MG63 (cell line): ENCODE results near the gene SLC41A2. TPM values are rescaled to one million over a fixed set of nuclear protein-coding genes. Genes with fewer than 3 reads are reported as not detected.
"Not testable (repeated sequence)": the region's sequence is repeated elsewhere in the genome, so short reads cannot be mapped to it uniquely, and the experiment has no call there.

Experiments used
- DNase-seq: peaks from one replicate; pipeline ENCODE4 v3.0.0-alpha.2; 2020
- H3K27me3 ChIP-seq: fragments of 250-450 bp; sonication (Bioruptor Pico); 2 replicates; pipeline ENCODE4 v1.5.1; 2020; ENCODE audit warnings: mild to moderate bottlenecking, moderate library complexity
- H3K36me3 ChIP-seq: fragments of 250-450 bp; sonication (Bioruptor Pico); 2 replicates; pipeline ENCODE4 v1.5.1; 2020; ENCODE audit warnings: mild to moderate bottlenecking, moderate library complexity
- H3K4me3 ChIP-seq: fragments of 250-450 bp; sonication (Bioruptor Pico); 2 replicates; pipeline ENCODE4 v1.5.1; 2020; ENCODE audit warnings: mild to moderate bottlenecking, moderate library complexity
- H3K9me3 ChIP-seq: fragments of 250-450 bp; sonication (Bioruptor Pico); 2 replicates; pipeline ENCODE4 v1.5.1; 2020; ENCODE audit warnings: mild to moderate bottlenecking, moderate library complexity
- total RNA-seq: library from RNA; depleted of rRNA; stranded (reverse); fragments of >200 nt; shearing (Covaris generic); gene quantifications from 2 replicates; pipeline ENCODE4 v1.2.3, GENCODE V29; 2014; ENCODE audit warnings: low replicate concordance

The SLC41A2 gene
- total RNA-seq, 1 experiment from 2014 or later, result 4.2 TPM

GRCh38 chr12:104971306-104971705 lies 13.2 kb upstream of the SLC41A2 start:
- H3K4me3 ChIP-seq, result no peak overlapping the region
- DNase-seq, result no peak
- H3K36me3 ChIP-seq, result no peaks in the 10 kb centered on the region
- no peaks in the 10 kb centered on the region for H3K27me3 ChIP-seq
- no peaks in the 10 kb centered on the region for H3K9me3 ChIP-seq

GRCh38 chr12:104969343-104969742 lies 11.3 kb upstream of the SLC41A2 start:
- Histone ChIP-seq H3K27me3 (peaks cover 3% of the 10 kb centered on the region; the same call in 1 of the 2 replicates), H3K36me3 (no peaks in the 10 kb centered on the region), H3K4me3 (no peak overlapping the region), H3K9me3 (no peaks in the 10 kb centered on the region)
- DNase-seq, result no peak

DNA sequence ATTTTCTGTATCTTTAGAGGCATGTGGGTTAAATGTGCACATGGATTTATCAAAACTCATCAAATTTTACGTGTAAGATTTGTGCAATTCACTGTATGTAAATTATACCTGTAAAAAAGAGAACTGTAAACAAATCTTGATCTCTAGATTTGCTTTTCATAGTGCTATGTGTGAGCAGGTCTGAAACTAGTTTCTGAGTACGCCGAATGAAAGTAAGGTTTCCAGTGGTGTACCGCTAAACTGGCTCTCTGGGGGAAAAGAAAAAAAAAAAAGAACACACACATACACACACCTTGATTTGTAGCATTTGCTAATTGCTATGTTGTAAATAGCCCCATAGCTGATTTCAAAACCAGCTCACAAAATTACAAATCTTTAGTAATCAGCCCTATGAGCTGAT lies 8.6 kb upstream of the SLC41A2 start:
- Histone ChIP-seq H3K9me3 (no peaks in the 10 kb centered on the region), H3K4me3 (no peak overlapping the region), H3K36me3 (no peaks in the 10 kb centered on the region), H3K27me3 (peaks cover 3% of the 10 kb centered on the region; the same call in 1 of the 2 replicates)
- DNase-seq, result no peak

- Histone ChIP-seq H3K4me3 (no peak overlapping the region), H3K27me3 (peaks cover 3% of the 10 kb centered on the region; the same call in 1 of the 2 replicates), H3K9me3 (no peaks in the 10 kb centered on the region), H3K36me3 (no peaks in the 10 kb centered on the region)
- DNase-seq, result no peak
Observed at GRCh38 chr12:104964856-104965205, 6.7 kb upstream of the SLC41A2 start.

- H3K9me3 ChIP-seq, result no peaks in the 10 kb centered on the region
- no peak overlapping the region for H3K4me3 ChIP-seq
- peaks cover 3% of the 10 kb centered on the region; the same call in 1 of the 2 replicates for H3K27me3 ChIP-seq
- H3K36me3 ChIP-seq, result no peaks in the 10 kb centered on the region
- DNase-seq, result no peak
Observed at GRCh38 chr12:104964167-104964855, 6.2 kb upstream of the SLC41A2 start.

DNA sequence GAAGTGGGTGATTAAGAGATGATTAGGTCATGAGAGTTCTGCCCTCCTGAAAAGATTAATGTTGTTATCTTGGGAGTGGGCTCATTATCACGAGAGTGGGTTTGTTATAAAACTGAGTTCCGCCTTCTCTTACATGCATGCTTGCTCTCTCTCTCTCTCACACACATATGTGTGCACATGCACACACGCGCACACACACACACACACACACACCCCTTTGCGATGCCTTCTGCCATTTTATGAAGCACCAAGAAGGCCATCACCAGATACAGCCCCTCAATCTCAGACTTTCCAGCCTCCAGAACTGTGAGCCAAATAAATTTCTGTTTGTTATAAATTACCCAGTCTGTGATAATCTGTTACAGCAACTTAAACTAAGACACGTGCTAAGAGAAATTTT lies 5.7 kb upstream of the SLC41A2 start:
- Histone ChIP-seq H3K36me3 (no peaks in the 10 kb centered on the region), H3K4me3 (no peak overlapping the region), H3K27me3 (peaks cover 3% of the 10 kb centered on the region; the same call in 1 of the 2 replicates), H3K9me3 (no peaks in the 10 kb centered on the region)
- DNase-seq, result no peak

DNA sequence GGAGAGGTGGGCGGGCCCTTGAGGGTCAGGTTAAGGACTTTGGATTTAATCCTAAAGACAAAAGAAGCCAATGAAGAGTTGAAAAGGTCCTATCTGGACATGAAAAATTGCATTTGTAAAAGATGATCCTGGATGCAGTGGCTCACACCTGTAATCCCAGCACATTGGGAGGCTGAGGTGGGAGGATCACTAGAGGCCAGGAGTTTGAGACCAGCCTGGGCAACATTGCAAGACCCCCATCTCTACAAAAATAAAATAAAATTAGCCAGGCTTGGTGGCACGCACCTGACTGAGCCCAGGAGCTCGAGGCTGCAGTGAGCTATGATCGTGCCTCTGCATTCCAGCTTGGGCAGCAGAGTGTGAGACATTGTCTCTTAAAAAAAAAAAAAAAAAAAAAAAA lies 2.4 kb upstream of the SLC41A2 start:
- H3K27me3 ChIP-seq, result peaks cover 3% of the 10 kb centered on the region; the same call in 1 of the 2 replicates
- no peaks in the 10 kb centered on the region for H3K9me3 ChIP-seq
- no peaks in the 10 kb centered on the region for H3K36me3 ChIP-seq
- no peak overlapping the region for H3K4me3 ChIP-seq
- no peak for DNase-seq

DNA sequence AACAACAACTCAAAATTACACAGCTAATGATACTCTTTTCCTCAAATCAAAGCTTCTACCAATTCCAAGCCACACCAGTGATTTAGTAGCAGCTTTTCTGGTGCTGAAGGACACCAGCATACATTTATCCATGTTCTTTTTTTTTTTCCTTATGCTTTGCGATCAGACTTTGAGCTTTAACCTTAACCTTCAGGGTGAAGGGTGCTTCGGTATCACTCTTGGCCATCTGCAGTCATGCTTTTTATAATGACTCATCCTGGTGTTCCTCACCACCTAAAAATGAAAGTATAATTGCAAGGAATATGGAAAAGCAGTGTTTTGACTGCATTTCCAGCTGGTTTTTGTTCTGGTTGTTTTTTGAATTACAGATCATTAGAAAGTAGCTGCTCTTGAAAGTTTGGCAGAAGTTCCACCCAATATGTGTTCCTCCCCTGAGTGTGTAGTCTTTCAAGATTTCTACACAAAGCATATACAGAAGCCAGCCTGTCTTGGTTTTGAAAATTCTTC lies 1.3 kb upstream of the SLC41A2 start:
- Histone ChIP-seq H3K27me3 (no peaks in the 10 kb centered on the region; the same call in 1 of the 2 replicates), H3K9me3 (no peaks in the 10 kb centered on the region), H3K36me3 (no peaks in the 10 kb centered on the region), H3K4me3 (peak overlapping the region; percentile 63)
- no peak for DNase-seq

DNA sequence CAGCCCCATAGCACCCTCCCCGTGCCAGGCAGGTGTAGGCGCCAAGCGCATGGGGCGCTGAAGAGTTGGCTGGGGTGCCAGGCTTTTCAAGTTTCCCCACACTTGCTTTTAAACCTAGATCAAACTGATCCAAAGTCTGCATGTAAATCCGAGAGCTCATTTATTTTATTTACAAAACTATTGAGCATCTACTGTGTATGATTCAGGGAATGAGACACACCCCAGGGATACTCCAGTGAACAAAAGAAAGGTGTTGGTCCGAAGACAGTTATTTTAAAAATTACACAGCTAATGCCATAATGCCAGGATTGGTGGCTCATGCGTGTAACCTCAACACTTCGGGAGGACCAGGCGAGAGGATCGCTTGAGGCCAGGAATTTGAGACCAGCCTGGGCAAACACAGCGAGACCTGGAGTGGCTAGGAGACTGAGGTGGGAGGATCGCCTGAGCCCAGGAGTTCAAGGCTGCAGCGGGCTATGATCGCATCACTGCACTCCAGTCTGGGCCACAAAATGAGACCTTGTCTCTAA lies 780 bp upstream of the SLC41A2 start:
- DNase-seq, result peak; percentile 28
- no peaks in the 10 kb centered on the region for H3K36me3 ChIP-seq
- H3K9me3 ChIP-seq, result no peaks in the 10 kb centered on the region
- H3K4me3 ChIP-seq, result peak overlapping the region; percentile 63
- no peaks in the 10 kb centered on the region for H3K27me3 ChIP-seq

GRCh38 chr12:104957719-104958000 lies 430 bp downstream of the SLC41A2 start:
- Histone ChIP-seq H3K27me3 (no peaks in the 10 kb centered on the region), H3K36me3 (no peaks in the 10 kb centered on the region), H3K4me3 (peak overlapping the region; percentile 63), H3K9me3 (no peaks in the 10 kb centered on the region)
- peak; percentile 7 for DNase-seq

DNA sequence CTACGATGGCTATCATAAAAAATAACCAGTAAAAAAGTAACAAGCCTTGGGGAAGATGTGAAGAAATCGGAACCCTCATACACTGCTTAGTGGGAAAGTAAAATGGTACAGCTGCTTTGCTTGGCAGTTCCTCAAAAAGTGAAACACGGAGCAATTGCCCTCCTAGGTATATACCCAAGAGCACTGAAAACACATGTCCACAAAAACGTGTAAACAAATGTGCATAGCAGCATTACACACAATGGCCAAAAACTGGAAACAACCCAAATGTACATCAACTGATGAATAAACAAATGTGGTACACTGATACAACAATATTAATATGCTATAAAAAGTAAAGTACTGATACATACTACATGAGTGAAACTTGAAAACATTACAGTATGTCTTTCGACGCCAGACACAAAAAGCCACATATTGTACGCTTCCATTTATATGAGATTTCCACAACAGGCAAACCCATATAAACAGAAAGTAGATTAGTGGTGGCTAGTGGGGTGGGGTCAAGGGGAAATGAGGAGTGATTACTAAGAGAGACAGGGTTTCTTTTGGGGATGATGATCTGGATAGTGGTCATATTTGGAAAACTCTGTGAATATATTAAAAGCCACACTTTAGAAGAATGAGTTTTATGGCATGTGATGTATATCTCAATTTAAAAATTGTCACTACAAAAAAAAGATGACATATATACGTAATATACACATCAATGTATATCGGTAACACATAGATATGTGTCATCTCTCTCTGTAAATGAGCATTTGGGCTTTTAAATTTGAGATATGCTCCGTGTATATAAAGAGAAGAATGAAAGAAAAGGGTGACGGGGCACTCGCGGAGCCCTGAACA lies 996 bp downstream of the SLC41A2 start:
- Histone ChIP-seq H3K9me3 (no peaks in the 10 kb centered on the region), H3K4me3 (peak overlapping the region; percentile 63), H3K36me3 (no peaks in the 10 kb centered on the region), H3K27me3 (no peaks in the 10 kb centered on the region)
- DNase-seq, result no peak

DNA sequence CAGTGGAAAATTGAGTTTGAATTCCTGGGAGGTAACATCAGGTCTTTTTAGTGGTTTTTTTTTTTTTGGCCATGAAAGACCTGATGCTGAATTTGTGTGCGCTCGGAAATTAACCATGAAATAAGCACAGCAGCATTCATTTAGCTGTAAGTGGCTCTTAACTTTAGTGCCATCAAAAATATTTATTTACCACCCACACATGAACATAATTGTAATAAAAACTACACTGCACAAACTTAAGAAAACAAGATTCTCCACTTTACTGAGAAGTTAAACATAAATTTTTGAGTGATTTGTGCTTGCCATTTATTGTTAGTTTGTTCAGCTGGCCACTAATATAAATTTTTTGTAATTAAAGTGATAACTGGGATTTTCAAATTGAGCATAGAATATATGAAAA lies 2.4 kb downstream of the SLC41A2 start:
- no peaks in the 10 kb centered on the region for H3K36me3 ChIP-seq
- DNase-seq, result no peak
- H3K4me3 ChIP-seq, result no peak overlapping the region
- no peaks in the 10 kb centered on the region for H3K27me3 ChIP-seq
- H3K9me3 ChIP-seq, result no peaks in the 10 kb centered on the region

- Histone ChIP-seq H3K27me3 (no peaks in the 10 kb centered on the region), H3K36me3 (no peaks in the 10 kb centered on the region)
- DNase-seq, result no peak
Observed at GRCh38 chr12:104953323-104953722, 4.8 kb downstream of the SLC41A2 start.

GRCh38 chr12:104952816-104953215 lies 5.3 kb downstream of the SLC41A2 start:
- DNase-seq, result no peak
- Histone ChIP-seq H3K36me3 (no peaks in the 10 kb centered on the region), H3K9me3 (no peaks in the 10 kb centered on the region), H3K27me3 (no peaks in the 10 kb centered on the region), H3K4me3 (no peak overlapping the region)

More at GRCh38 chr12:104953323-104953722, 4.8 kb downstream of the SLC41A2 start:
- Histone ChIP-seq H3K9me3 (no peaks in the 10 kb centered on the region), H3K4me3 (no peak overlapping the region)

DNA sequence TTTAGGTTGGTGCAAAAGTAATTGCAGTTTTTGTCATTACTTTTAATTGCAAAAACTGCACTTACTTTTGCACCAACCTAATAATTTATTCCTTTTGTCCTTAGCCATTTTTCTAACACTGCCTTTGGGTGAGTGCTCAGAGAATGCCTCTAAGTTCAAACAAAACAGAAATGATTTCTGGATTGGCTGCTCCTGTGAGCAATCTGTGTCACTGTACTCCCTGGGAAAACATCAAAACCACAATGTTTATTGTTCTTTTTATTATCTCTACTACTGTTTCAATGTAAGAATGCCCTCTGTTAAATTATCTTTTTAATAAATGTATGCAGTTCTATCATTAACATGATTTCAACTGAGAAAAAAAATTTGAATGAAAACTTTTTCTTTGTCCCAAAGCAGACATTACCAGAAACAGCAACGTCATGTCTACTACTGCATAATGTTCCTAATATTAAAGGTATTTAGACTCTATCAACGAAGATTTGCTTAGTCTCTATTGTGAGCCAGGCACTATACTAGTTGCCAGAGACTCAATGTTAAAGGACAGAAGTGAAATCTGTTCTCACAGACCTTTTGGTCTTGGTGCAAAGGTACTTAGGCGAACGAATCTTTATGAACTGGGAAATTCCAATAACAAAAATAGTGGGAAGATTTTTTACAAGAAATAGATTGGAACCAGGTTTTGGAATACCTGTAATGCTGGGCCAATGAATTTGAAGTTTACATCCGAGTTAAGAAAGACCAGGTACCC lies 6.2 kb downstream of the SLC41A2 start:
- Histone ChIP-seq H3K36me3 (no peaks in the 10 kb centered on the region), H3K9me3 (no peaks in the 10 kb centered on the region), H3K27me3 (no peaks in the 10 kb centered on the region), H3K4me3 (no peak overlapping the region)
- DNase-seq, result no peak

GRCh38 chr12:104948716-104949115 lies 9.4 kb downstream of the SLC41A2 start:
- H3K36me3 ChIP-seq, H3K9me3 ChIP-seq, H3K27me3 ChIP-seq, DNase-seq, H3K4me3 ChIP-seq: not testable (repeated sequence)

DNA sequence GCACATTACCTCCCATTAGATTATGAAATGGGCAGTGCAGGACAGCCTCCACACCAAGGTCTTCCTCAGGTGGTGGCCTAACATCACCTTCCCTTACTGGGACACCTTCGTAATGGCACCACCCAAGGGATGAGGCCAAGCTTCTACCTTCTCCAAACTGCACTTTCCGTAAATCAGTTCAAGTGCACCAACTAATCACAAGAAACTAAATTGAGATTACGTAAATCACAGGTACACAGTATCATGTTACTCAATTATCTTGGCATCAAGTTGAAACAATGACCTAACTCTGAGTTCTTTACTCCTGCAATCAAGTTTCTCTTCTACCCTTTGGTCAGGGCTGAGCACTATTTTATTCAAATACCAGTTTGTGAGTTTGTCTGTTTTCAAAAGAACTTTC lies 13.8 kb downstream of the SLC41A2 start:
- DNase-seq, result no peak
- Histone ChIP-seq H3K27me3 (no peaks in the 10 kb centered on the region), H3K4me3 (no peak overlapping the region), H3K9me3 (no peaks in the 10 kb centered on the region), H3K36me3 (no peaks in the 10 kb centered on the region)
